ENCODE measurements around the gene GCC1. TPM values are rescaled to one million over a fixed set of nuclear protein-coding genes. Genes with fewer than 3 reads are reported as not detected.

Gene GCC1
- total RNA-seq, 4 donors from 2014 or later: 15.0 to 19.5 (median 15.8) TPM

DNA sequence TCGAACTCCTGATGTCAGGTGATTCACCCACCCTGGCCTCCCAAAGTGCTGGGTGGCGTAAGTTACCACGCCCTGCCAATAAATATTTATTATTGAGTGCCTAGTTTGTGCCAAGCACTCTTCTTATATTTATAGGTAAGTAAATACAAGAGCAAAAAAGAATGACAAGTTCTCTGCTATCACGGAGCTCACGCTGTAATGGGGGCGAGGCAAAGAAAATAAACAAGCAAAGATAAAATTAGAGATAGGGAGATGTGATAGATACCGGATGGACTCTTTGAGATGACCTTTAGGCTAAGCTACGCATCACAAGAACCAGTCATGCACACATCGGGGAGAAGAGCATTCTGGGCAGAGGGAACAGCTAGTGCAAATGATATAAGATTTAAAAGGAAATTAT, 46.3 kb downstream of the GCC1 start:
- DNase-seq (ENCODE audit: low spot score): no peak
- TF ChIP-seq, protein P1, sequence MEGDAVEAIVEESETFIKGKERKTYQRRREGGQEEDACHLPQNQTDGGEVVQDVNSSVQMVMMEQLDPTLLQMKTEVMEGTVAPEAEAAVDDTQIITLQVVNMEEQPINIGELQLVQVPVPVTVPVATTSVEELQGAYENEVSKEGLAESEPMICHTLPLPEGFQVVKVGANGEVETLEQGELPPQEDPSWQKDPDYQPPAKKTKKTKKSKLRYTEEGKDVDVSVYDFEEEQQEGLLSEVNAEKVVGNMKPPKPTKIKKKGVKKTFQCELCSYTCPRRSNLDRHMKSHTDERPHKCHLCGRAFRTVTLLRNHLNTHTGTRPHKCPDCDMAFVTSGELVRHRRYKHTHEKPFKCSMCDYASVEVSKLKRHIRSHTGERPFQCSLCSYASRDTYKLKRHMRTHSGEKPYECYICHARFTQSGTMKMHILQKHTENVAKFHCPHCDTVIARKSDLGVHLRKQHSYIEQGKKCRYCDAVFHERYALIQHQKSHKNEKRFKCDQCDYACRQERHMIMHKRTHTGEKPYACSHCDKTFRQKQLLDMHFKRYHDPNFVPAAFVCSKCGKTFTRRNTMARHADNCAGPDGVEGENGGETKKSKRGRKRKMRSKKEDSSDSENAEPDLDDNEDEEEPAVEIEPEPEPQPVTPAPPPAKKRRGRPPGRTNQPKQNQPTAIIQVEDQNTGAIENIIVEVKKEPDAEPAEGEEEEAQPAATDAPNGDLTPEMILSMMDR (IDR thresholded peaks at IDR 0.05): no peak
- no peak for ATAC-seq (ENCODE audit: low FRiP score)

DNA sequence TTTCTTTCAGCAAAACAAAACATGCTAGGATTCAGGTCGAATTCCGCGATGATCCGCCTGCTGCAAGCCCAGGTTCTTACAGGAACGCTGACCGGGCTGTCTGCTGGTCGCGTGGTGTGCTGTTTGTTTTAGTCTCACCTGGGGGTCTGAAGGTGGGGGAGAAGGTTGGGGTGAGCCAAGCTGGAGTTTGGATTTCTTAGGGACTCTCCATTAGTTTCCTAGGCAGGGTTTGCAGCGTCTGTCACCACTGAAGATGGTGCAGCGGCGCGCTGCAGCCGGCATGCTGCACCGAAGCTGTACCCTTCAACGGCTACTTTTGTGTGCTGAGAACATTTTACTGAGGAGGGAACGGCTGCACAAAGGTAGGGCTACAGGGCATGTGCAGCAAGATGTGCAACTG, 48.7 kb downstream of the GCC1 start:
- no peak for DNase-seq (ENCODE audit: low spot score)
- no peak for ATAC-seq (ENCODE audit: low FRiP score)
- TF ChIP-seq, protein P1 (IDR thresholded peaks at IDR 0.05): no peak

DNA sequence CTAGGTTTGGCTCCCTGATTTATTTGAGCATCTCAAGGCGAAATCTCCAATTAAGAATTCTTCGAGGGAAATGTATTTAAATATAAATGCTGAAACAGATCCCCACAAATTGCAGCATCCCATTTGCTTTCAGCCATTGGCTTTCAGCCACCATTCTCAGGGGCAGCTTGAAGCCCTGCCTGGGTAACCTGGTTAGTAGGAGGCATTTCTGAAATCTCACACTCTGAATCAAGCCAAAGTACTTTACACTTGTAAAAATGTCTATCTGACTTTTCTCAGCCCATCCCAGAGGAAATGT, 49.1 kb downstream of the GCC1 start:
- ATAC-seq (ENCODE audit: low FRiP score): no peak
- no peak for DNase-seq (ENCODE audit: low spot score)
- TF ChIP-seq, protein P1 (IDR thresholded peaks at IDR 0.05): no peak

DNA sequence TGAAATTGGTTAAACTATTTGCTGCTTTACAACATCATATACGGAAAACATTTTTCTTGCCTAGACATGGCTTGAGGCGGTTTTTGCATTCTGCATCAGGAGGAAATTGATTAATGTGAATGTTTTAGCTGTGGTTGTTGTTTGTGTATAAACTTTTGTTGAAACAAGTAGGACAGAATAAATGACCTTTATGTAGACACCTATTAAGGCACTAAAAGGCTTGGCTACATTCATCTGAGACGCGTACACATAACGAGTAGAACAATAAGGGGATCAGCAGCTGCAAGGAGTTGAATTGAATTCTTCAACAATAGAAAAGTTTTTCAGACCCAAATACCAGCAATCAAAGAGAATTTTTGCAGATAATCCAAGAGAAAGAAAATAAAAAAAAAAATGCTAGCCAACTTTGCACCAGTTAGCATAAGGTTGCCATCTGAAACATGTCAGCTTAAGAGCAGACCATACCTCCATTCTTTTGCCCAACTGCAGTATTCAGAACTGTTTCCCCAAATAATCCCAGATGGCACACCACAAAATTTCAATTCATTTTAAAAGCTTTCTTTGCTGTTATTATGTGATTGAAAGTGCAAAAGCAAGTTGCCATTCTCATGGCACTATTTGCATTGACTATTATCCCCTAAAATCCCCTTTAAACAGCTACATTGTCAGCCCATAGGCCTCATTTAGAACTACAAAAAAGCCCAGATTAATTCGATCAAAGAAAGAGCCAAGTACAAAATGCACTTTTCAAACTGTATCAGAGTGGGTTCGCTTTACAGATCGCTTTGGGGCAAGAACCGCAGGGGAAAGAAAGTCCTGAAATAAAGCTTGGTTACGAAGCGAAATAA, 49.6 kb downstream of the GCC1 start:
- TF ChIP-seq, protein P1 (IDR thresholded peaks at IDR 0.05): no peak
- DNase-seq (ENCODE audit: low spot score) (no peak), ATAC-seq (ENCODE audit: low FRiP score) (no peak)

DNA sequence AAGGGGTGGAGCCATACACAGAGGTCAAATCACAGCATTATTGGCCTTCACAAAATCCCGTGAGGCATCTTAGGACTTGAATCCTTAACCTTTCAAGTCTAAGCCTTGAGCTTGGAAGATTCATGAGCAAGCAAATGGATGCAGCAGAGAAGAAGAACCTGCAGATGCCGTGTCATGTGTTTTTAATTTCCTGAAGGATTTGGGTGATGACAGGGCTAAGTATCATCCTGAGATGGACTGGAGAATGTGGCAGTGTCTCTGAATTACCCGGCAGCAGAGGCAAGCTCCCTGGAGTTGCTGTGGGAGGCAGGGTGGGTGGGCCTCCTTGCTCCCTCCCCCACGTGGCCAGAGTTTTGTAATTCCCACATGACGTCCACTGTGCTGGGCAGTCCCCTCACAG, 50.8 kb downstream of the GCC1 start:
- DNase-seq (ENCODE audit: low spot score) (no peak), ATAC-seq (ENCODE audit: low FRiP score) (no peak)
- TF ChIP-seq, protein P1 (IDR thresholded peaks at IDR 0.05): no peak

DNA sequence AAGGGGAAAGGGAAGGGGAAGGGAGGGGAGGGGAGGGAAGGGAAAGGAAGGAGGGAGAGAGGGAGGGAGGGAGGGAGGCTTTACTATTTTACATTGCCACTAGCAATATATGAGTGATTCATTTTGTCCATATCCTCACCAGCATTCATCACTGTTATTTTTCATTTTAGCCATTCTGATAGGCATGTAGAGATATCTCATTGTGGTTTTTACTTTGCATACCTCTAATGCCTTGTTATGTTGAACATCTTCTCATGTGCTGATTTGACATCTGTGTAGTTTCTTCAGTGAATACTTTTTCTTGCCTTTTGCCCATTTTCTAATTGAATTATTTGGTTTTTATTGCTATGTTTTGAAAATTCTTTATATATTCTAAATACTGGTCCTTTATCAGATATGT, 52.7 kb downstream of the GCC1 start:
- TF ChIP-seq, protein P1 (IDR thresholded peaks at IDR 0.05): no peak
- no peak for DNase-seq (ENCODE audit: low spot score)
- ATAC-seq (ENCODE audit: low FRiP score): no peak

DNA sequence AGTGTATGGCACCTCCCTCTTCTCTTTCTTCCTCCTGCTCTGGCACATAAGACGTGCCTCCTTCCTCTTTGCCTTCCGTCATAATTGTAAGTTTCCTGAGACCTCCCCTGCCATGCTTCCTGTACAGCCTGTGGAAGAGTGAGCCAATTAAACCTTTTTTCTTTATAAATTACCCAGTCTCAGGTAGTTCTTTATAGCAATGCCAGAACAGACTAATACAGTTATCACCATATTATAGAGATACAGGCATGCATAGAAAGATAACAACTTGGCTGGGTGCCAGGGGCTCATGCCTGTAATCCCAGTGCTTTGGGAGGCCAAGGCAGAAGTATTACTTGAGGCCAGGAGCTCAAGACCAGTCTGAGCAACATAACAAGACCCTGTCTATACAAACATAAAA, 53.2 kb downstream of the GCC1 start:
- TF ChIP-seq, protein P1 (IDR thresholded peaks at IDR 0.05): no peak
- DNase-seq (ENCODE audit: low spot score) (no peak), ATAC-seq (ENCODE audit: low FRiP score) (no peak)
